GM23338 (cell line): ENCODE data around the gene COMMD10. TPM values are rescaled to one million over a fixed set of nuclear protein-coding genes. Genes with fewer than 3 reads are reported as not detected.

ENCODE experiments used
- ATAC-seq: fragments of 200-7000 bp; cut with Tn5 transposase; 3 replicates; pipeline ENCODE4 v1.9.1; 2020
- DNase-seq: peaks from one replicate; pipeline ENCODE4 v3.0.0-alpha.2; 2015; ENCODE audit warnings: low spot score
- H2AFZ ChIP-seq: fragments of 200-600 bp; sonication (generic); 2 replicates; pipeline ENCODE4 v1.8.0; 2016; ENCODE audit warnings: antibody characterized with exemption, mild to moderate bottlenecking, moderate library complexity
- H3F3A ChIP-seq: fragments of 200-600 bp; sonication (generic); replicated peaks from 2 replicates; pipeline ENCODE4 v1.8.0; 2017; ENCODE audit warnings: antibody characterized with exemption, mixed run types, low read depth
- H3K27ac ChIP-seq: fragments of 200-600 bp; sonication (generic); 2 replicates; pipeline ENCODE4 v1.6.1; 2016; ENCODE audit warnings: low read depth
- H3K27me3 ChIP-seq: fragments of 200-600 bp; sonication (generic); 2 replicates; pipeline ENCODE4 v1.8.0; 2016; ENCODE audit warnings: mild to moderate bottlenecking, mixed run types, moderate library complexity; ENCODE audit not compliant: insufficient read depth
- H3K36me3 ChIP-seq: fragments of 200-600 bp; sonication (generic); 2 replicates; pipeline ENCODE4 v1.8.0; 2016; ENCODE audit warnings: mild to moderate bottlenecking; ENCODE audit not compliant: insufficient read depth
- H3K4me1 ChIP-seq: fragments of 200-600 bp; sonication (generic); 2 replicates; pipeline ENCODE4 v1.8.0; 2016; ENCODE audit warnings: mild to moderate bottlenecking, moderate library complexity; ENCODE audit not compliant: insufficient read depth
- H3K4me2 ChIP-seq: fragments of 200-600 bp; sonication (generic); 2 replicates; pipeline ENCODE4 v1.7.1; 2017; ENCODE audit warnings: mixed run types
- H3K4me3 ChIP-seq: fragments of 200-600 bp; sonication (generic); 2 replicates; pipeline ENCODE4 v1.6.1; 2016; ENCODE audit warnings: mixed run types
- H3K79me2 ChIP-seq: fragments of 200-600 bp; sonication (generic); replicated peaks from 2 replicates; pipeline ENCODE4 v1.8.0; 2017; ENCODE audit warnings: mild to moderate bottlenecking; ENCODE audit not compliant: insufficient read depth
- H3K9me2 ChIP-seq: fragments of 200-600 bp; sonication (generic); 2 replicates; pipeline ENCODE4 v1.8.0; 2017; ENCODE audit not compliant: insufficient read depth
- H4K20me1 ChIP-seq: fragments of 200-600 bp; sonication (generic); replicated peaks from 2 replicates; pipeline ENCODE4 v1.8.0; 2017; ENCODE audit warnings: mild to moderate bottlenecking; ENCODE audit not compliant: insufficient read depth
- H3K27ac Mint-ChIP-seq: 2 replicates; pipeline ENCODE4 v1.8.0; 2020; ENCODE audit warnings: inconsistent platforms, mild to moderate bottlenecking, moderate library complexity, mixed read lengths
- H3K27me3 Mint-ChIP-seq: 3 replicates; pipeline ENCODE4 v1.8.0; 2022; ENCODE audit warnings: low read depth, mild to moderate bottlenecking, moderate library complexity, mixed read lengths, inconsistent platforms; ENCODE audit not compliant: insufficient read depth, poor library complexity
- H3K36me3 Mint-ChIP-seq: 3 replicates; pipeline ENCODE4 v1.8.0; 2021; ENCODE audit warnings: low read depth, mild to moderate bottlenecking, inconsistent platforms, moderate library complexity, mixed read lengths
- H3K4me1 Mint-ChIP-seq: 3 replicates; pipeline ENCODE4 v1.8.0; 2020; ENCODE audit warnings: mild to moderate bottlenecking, inconsistent platforms, mixed read lengths
- H3K4me3 Mint-ChIP-seq: 3 replicates; pipeline ENCODE4 v1.8.0; 2021; ENCODE audit warnings: moderate library complexity, mild to moderate bottlenecking, inconsistent platforms, mixed read lengths
- H3K9me3 Mint-ChIP-seq: 3 replicates; pipeline ENCODE4 v1.8.0; 2020; ENCODE audit warnings: moderate library complexity, mild to moderate bottlenecking, inconsistent platforms, mixed read lengths
- CREB1 ChIP-seq: fragments of 250-450 bp; sonication (Bioruptor Pico); IDR thresholded peaks from 2 replicates; pipeline ENCODE4 v1.5.0; 2020; ENCODE audit warnings: low read depth, mild to moderate bottlenecking, moderate library complexity
- EZH2 ChIP-seq: fragments of 200-600 bp; sonication (generic); IDR thresholded peaks from one replicate; pipeline ENCODE4 v1.8.0; 2017; ENCODE audit warnings: antibody characterized with exemption, mild to moderate bottlenecking, low read depth; ENCODE audit not compliant: unreplicated experiment
- EZH2phosphoT487 ChIP-seq: fragments of 200-600 bp; sonication (generic); IDR thresholded peaks from one replicate; pipeline ENCODE4 v1.8.1; 2018; ENCODE audit warnings: antibody characterized with exemption; ENCODE audit not compliant: unreplicated experiment
- JUNB ChIP-seq: IDR thresholded peaks from one replicate; pipeline ENCODE4 v1.6.1; 2016; ENCODE audit warnings: antibody characterized with exemption; ENCODE audit not compliant: unreplicated experiment
- NANOG ChIP-seq: IDR thresholded peaks from 2 replicates; pipeline ENCODE4 v1.6.1; 2016; ENCODE audit warnings: antibody characterized with exemption, borderline replicate concordance
- POLR2AphosphoS5 ChIP-seq: IDR thresholded peaks from 2 replicates; pipeline ENCODE4 v1.6.1; 2016; ENCODE audit warnings: antibody characterized with exemption, low read depth
- STAT1 ChIP-seq: IDR thresholded peaks from one replicate; pipeline ENCODE4 v1.6.1; 2016; ENCODE audit warnings: antibody characterized with exemption; ENCODE audit not compliant: unreplicated experiment
- ZNF114 ChIP-seq: fragments of 250-450 bp; sonication (Bioruptor Pico); IDR thresholded peaks from 2 replicates; pipeline ENCODE4 v1.5.0; 2020; ENCODE audit warnings: mild to moderate bottlenecking, moderate library complexity
- polyA plus RNA-seq: library from polyadenylated mRNA; unstranded; fragments of >200 nt; fragmentation: Nextera tagmentation; extraction: Ambion mirVana; gene quantifications from 2 replicates; pipeline ENCODE4 v1.2.1, GENCODE V29; 2016
- total RNA-seq: library from RNA; depleted of rRNA; stranded (reverse); fragments of >200 nt; shearing (Covaris generic); gene quantifications from 2 replicates; pipeline ENCODE4 v1.2.3, GENCODE V29; 2014
- TF ChIP-seq, protein P1 (sequence below): fragments of 250-450 bp; sonication (Bioruptor Pico); IDR thresholded peaks from 2 replicates; pipeline ENCODE4 v1.5.0; 2020; ENCODE audit warnings: mild to moderate bottlenecking, moderate library complexity
- TF ChIP-seq, protein P2 (sequence below): IDR thresholded peaks from one replicate; pipeline ENCODE4 v1.6.1; 2018; ENCODE audit warnings: antibody characterized with exemption; ENCODE audit not compliant: unreplicated experiment
- TF ChIP-seq, protein P3 (sequence below): IDR thresholded peaks from 2 replicates; pipeline ENCODE4 v1.6.1; 2016; ENCODE audit warnings: antibody characterized with exemption
- TF ChIP-seq, protein P4 (sequence below), 2 experiments: fragments of 200-600 bp in 1 of 2; sonication (generic) in 1 of 2; conservative IDR thresholded peaks; 2 replicates each; pipeline versions ENCODE4 v1.5.1 to v1.6.1; 2016 to 2017; ENCODE audit warnings: antibody characterized with exemption in 2 of 2, low read depth in 2 of 2, mild to moderate bottlenecking in 2 of 2, moderate library complexity in 1 of 2

Gene COMMD10
- total and polyA plus RNA-seq, 2 experiments from 2014 or later: 58.5 to 84.0 TPM

DNA sequence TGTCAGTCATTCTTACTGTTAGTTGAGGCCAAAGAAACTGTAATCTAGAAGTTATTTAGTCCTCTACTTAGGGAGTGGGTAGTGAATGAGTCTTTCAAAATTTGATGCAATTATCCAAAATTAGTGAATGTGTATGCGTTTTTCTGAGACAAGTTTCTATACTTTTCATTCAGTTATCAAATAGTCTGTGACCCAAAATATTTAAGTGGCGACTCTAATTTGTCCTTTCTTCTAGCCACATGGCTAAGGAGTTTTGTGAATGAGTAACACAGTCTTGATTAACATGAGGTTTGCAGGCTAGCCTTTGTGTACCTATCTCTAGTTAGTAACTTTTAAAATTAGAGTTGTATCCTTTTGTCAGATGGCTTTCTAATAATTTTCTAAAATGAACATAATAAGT lies 45.6 kb downstream of the COMMD10 start:
- H3K9me3 Mint-ChIP-seq: no peaks in the 10 kb centered on the region; the same call in 1 of the 3 replicates
- H3K4me3 ChIP-seq: no peak overlapping the region
- H4K20me1 ChIP-seq: peaks cover 8% of the 10 kb centered on the region
- no peaks in the 10 kb centered on the region for H3K79me2 ChIP-seq
- H3K4me3 Mint-ChIP-seq: no peak overlapping the region
- H3K27me3 ChIP-seq: no peaks in the 10 kb centered on the region
- DNase-seq: no peak
- H3K4me1 ChIP-seq: no peaks in the 10 kb centered on the region
- peaks cover 14% of the 10 kb centered on the region; the same call in 2 of the 3 replicates for H3K36me3 Mint-ChIP-seq
- H3K9me2 ChIP-seq: no peaks in the 10 kb centered on the region
- H3K27ac Mint-ChIP-seq: no peak overlapping the region
- H3K4me1 Mint-ChIP-seq: no peaks in the 10 kb centered on the region
- no peak overlapping the region for H3K27ac ChIP-seq
- ATAC-seq: no peak
- TF ChIP-seq CREB1 (CRISPR knock-in tag) (no peak), EZH2 (no peak), NANOG (no peak), ZNF114 (no peak), JUNB (no peak), EZH2phosphoT487 (no peak), POLR2AphosphoS5 (no peak), STAT1 (no peak)
- TF ChIP-seq, protein P1, sequence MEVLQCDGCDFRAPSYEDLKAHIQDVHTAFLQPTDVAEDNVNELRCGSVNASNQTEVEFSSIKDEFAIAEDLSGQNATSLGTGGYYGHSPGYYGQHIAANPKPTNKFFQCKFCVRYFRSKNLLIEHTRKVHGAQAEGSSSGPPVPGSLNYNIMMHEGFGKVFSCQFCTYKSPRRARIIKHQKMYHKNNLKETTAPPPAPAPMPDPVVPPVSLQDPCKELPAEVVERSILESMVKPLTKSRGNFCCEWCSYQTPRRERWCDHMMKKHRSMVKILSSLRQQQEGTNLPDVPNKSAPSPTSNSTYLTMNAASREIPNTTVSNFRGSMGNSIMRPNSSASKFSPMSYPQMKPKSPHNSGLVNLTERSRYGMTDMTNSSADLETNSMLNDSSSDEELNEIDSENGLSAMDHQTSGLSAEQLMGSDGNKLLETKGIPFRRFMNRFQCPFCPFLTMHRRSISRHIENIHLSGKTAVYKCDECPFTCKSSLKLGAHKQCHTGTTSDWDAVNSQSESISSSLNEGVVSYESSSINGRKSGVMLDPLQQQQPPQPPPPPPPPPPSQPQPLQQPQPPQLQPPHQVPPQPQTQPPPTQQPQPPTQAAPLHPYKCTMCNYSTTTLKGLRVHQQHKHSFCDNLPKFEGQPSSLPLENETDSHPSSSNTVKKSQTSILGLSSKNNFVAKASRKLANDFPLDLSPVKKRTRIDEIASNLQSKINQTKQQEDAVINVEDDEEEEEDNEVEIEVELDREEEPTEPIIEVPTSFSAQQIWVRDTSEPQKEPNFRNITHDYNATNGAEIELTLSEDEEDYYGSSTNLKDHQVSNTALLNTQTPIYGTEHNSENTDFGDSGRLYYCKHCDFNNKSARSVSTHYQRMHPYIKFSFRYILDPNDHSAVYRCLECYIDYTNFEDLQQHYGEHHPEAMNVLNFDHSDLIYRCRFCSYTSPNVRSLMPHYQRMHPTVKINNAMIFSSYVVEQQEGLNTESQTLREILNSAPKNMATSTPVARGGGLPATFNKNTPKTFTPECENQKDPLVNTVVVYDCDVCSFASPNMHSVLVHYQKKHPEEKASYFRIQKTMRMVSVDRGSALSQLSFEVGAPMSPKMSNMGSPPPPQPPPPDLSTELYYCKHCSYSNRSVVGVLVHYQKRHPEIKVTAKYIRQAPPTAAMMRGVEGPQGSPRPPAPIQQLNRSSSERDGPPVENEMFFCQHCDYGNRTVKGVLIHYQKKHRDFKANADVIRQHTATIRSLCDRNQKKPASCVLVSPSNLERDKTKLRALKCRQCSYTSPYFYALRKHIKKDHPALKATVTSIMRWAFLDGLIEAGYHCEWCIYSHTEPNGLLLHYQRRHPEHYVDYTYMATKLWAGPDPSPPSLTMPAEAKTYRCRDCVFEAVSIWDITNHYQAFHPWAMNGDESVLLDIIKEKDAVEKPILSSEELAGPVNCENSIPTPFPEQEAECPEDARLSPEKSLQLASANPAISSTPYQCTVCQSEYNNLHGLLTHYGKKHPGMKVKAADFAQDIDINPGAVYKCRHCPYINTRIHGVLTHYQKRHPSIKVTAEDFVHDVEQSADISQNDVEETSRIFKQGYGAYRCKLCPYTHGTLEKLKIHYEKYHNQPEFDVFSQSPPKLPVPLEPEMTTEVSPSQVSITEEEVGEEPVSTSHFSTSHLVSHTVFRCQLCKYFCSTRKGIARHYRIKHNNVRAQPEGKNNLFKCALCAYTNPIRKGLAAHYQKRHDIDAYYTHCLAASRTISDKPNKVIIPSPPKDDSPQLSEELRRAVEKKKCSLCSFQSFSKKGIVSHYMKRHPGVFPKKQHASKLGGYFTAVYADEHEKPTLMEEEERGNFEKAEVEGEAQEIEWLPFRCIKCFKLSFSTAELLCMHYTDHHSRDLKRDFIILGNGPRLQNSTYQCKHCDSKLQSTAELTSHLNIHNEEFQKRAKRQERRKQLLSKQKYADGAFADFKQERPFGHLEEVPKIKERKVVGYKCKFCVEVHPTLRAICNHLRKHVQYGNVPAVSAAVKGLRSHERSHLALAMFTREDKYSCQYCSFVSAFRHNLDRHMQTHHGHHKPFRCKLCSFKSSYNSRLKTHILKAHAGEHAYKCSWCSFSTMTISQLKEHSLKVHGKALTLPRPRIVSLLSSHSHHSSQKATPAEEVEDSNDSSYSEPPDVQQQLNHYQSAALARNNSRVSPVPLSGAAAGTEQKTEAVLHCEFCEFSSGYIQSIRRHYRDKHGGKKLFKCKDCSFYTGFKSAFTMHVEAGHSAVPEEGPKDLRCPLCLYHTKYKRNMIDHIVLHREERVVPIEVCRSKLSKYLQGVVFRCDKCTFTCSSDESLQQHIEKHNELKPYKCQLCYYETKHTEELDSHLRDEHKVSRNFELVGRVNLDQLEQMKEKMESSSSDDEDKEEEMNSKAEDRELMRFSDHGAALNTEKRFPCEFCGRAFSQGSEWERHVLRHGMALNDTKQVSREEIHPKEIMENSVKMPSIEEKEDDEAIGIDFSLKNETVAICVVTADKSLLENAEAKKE (CRISPR knock-in tag): no peak
- TF ChIP-seq, protein P2, sequence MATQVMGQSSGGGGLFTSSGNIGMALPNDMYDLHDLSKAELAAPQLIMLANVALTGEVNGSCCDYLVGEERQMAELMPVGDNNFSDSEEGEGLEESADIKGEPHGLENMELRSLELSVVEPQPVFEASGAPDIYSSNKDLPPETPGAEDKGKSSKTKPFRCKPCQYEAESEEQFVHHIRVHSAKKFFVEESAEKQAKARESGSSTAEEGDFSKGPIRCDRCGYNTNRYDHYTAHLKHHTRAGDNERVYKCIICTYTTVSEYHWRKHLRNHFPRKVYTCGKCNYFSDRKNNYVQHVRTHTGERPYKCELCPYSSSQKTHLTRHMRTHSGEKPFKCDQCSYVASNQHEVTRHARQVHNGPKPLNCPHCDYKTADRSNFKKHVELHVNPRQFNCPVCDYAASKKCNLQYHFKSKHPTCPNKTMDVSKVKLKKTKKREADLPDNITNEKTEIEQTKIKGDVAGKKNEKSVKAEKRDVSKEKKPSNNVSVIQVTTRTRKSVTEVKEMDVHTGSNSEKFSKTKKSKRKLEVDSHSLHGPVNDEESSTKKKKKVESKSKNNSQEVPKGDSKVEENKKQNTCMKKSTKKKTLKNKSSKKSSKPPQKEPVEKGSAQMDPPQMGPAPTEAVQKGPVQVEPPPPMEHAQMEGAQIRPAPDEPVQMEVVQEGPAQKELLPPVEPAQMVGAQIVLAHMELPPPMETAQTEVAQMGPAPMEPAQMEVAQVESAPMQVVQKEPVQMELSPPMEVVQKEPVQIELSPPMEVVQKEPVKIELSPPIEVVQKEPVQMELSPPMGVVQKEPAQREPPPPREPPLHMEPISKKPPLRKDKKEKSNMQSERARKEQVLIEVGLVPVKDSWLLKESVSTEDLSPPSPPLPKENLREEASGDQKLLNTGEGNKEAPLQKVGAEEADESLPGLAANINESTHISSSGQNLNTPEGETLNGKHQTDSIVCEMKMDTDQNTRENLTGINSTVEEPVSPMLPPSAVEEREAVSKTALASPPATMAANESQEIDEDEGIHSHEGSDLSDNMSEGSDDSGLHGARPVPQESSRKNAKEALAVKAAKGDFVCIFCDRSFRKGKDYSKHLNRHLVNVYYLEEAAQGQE: no peak
- TF ChIP-seq, protein P3, sequence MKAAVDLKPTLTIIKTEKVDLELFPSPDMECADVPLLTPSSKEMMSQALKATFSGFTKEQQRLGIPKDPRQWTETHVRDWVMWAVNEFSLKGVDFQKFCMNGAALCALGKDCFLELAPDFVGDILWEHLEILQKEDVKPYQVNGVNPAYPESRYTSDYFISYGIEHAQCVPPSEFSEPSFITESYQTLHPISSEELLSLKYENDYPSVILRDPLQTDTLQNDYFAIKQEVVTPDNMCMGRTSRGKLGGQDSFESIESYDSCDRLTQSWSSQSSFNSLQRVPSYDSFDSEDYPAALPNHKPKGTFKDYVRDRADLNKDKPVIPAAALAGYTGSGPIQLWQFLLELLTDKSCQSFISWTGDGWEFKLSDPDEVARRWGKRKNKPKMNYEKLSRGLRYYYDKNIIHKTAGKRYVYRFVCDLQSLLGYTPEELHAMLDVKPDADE: no peak
- TF ChIP-seq, protein P4, sequence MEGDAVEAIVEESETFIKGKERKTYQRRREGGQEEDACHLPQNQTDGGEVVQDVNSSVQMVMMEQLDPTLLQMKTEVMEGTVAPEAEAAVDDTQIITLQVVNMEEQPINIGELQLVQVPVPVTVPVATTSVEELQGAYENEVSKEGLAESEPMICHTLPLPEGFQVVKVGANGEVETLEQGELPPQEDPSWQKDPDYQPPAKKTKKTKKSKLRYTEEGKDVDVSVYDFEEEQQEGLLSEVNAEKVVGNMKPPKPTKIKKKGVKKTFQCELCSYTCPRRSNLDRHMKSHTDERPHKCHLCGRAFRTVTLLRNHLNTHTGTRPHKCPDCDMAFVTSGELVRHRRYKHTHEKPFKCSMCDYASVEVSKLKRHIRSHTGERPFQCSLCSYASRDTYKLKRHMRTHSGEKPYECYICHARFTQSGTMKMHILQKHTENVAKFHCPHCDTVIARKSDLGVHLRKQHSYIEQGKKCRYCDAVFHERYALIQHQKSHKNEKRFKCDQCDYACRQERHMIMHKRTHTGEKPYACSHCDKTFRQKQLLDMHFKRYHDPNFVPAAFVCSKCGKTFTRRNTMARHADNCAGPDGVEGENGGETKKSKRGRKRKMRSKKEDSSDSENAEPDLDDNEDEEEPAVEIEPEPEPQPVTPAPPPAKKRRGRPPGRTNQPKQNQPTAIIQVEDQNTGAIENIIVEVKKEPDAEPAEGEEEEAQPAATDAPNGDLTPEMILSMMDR (conservative IDR thresholded peaks at IDR 0.05; ENCODE audit: low read depth in 2 of 2): no peak
- no peaks in the 10 kb centered on the region for H3K36me3 ChIP-seq
- H2AFZ ChIP-seq: no peak overlapping the region
- no peak overlapping the region for H3K4me2 ChIP-seq
- H3K27me3 Mint-ChIP-seq: no peaks in the 10 kb centered on the region
- no peaks in the 10 kb centered on the region for H3F3A ChIP-seq
